Tongue (tissue), 2 donors: ENCODE results near the gene HIVEP3. TPM values are rescaled to one million over a fixed set of nuclear protein-coding genes. Genes with fewer than 3 reads are reported as not detected.
A peak's percentile ranks its signal among the peaks of the same experiment; 100 is the strongest.

Experiments used
- DNase-seq: peaks from one replicate; pipeline ENCODE4 v3.0.0-alpha.2; 2015
- total RNA-seq: library from RNA; depleted of rRNA; stranded (reverse); fragments of >200 nt; gene quantifications from one replicate; pipeline ENCODE4 v1.2.3, GENCODE V29; 2014

HIVEP3 gene
- total RNA-seq, 1 donor from 2014 or later = 2.5 TPM

GRCh38 chr1:41611068-41611931 lies 307.4 kb downstream of the HIVEP3 start:
- no peak for DNase-seq

- DNase-seq = no peak
These were observed 308.4 kb downstream of the HIVEP3 start for GRCh38 chr1:41610361-41610760.

GRCh38 chr1:41609166-41609883 lies 309.4 kb downstream of the HIVEP3 start:
- no peak for DNase-seq

GRCh38 chr1:41608211-41608610 lies 310.5 kb downstream of the HIVEP3 start:
- DNase-seq = peak; percentile 89

GRCh38 chr1:41607808-41608207 lies 310.9 kb downstream of the HIVEP3 start:
- DNase-seq = no peak

- DNase-seq = no peak
These were observed 318.8 kb downstream of the HIVEP3 start for GRCh38 chr1:41599912-41600311.

GRCh38 chr1:41598325-41598724 lies 320.4 kb downstream of the HIVEP3 start:
- no peak for DNase-seq

GRCh38 chr1:41592451-41593125 lies 326.1 kb downstream of the HIVEP3 start:
- DNase-seq = no peak

- no peak for DNase-seq
These were observed 326.8 kb downstream of the HIVEP3 start for GRCh38 chr1:41591891-41592290.

- no peak for DNase-seq
These were observed 328.4 kb downstream of the HIVEP3 start for GRCh38 chr1:41590331-41590730.

GRCh38 chr1:41589395-41589794 lies 329.3 kb downstream of the HIVEP3 start:
- no peak for DNase-seq

- DNase-seq = no peak
These were observed 330.3 kb downstream of the HIVEP3 start for GRCh38 chr1:41588334-41588875.

- no peak for DNase-seq
These were observed 330.9 kb downstream of the HIVEP3 start for GRCh38 chr1:41587791-41588190.

GRCh38 chr1:41586230-41586629 lies 332.5 kb downstream of the HIVEP3 start:
- no peak for DNase-seq

GRCh38 chr1:41583658-41584547 lies 334.8 kb downstream of the HIVEP3 start:
- DNase-seq = no peak

GRCh38 chr1:41582851-41583657 lies 335.7 kb downstream of the HIVEP3 start:
- no peak for DNase-seq

- no peak for DNase-seq
These were observed 336.4 kb downstream of the HIVEP3 start for GRCh38 chr1:41582351-41582750.

GRCh38 chr1:41582004-41582325 lies 336.8 kb downstream of the HIVEP3 start:
- DNase-seq = no peak

- DNase-seq = no peak
These were observed 337.3 kb downstream of the HIVEP3 start for GRCh38 chr1:41581216-41582003.
